AG04449 (cell line): Measurements from ENCODE around the gene WNT2B.

Source experiments
- CTCF ChIA-PET: fragments of 350-600 bp; formaldehyde crosslinking; extraction: SDS; loops from one replicate; lab custom pipeline; 2021; ENCODE audit warnings: antibody characterized with exemption; lab: Yijun Ruan, JAX
- POLR2A ChIA-PET: fragments of 400-600, 350-600 bp; formaldehyde crosslinking; extraction: SDS; loops from one replicate; lab custom pipeline; 2020; ENCODE audit warnings: antibody characterized with exemption, inconsistent platforms; lab: Yijun Ruan, JAX
- DNase-seq: peaks from one replicate; pipeline ENCODE4 v3.0.0-alpha.2; 2010; ENCODE audit warnings: low read depth, low spot score
- H3K4me3 ChIP-seq: 2 replicates; pipeline ENCODE4 v1.5.1; 2011; ENCODE audit warnings: low read depth, mild to moderate bottlenecking, control low read depth, low read length
- CTCF ChIP-seq: IDR thresholded peaks from one replicate; pipeline ENCODE4 v1.5.1; 2011; ENCODE audit warnings: mild to moderate bottlenecking, moderate library complexity, low read length, control low read depth, inconsistent platforms; ENCODE audit not compliant: insufficient read depth; ENCODE audit errors: missing control alignments

Gene WNT2B

GRCh38 chr1:112508278-112509004, at the start of gene WNT2B:
TSS of gene WNT2B (plus strand) at chr1:112508965. CDS start at chr1:112509263, 298 bp downstream.
- ChIA-PET CTCF (interaction anchor here (1.0 to 1.3 kb wide), 3 partner anchors 14 to 117 kb away, joined by 3 to 8 read pairs (median 5); no protein-coding TSS in a partner anchor), POLR2A (interaction anchor here (0.7 kb wide), 1 partner anchor 19 kb away, joined by 4 read pairs; no protein-coding TSS in a partner anchor)
- peak; percentile 3 for TF ChIP-seq CTCF
- DNase-seq = no peak
- peak within 1 kb of the TSS; percentile 67 for H3K4me3 ChIP-seq

GRCh38 chr1:112460615-112461014, 48.1 kb upstream of the WNT2B start:
- POLR2A ChIA-PET = no interaction called here
- DNase-seq = no peak
- no peak for TF ChIP-seq CTCF
- H3K4me3 ChIP-seq = no peak overlapping the region
- CTCF ChIA-PET = interaction anchor here (2.6 to 15.3 kb wide), 2 partner anchors 11 to 68 kb away, joined by 10 to 250 read pairs; partner anchors contain the start of gene CTTNBP2NL

GRCh38 chr1:112461200-112461871, 47.4 kb upstream of the WNT2B start:
- CTCF ChIA-PET = interaction anchor here (0.8 to 15.3 kb wide), 5 partner anchors 10 to 153 kb away, joined by 3 to 250 read pairs (median 3); partner anchors contain the start of gene CTTNBP2NL
- DNase-seq = no peak
- POLR2A ChIA-PET = no interaction called here
- no peak overlapping the region for H3K4me3 ChIP-seq
- no peak for TF ChIP-seq CTCF

GRCh38 chr1:112462953-112463279, 45.8 kb upstream of the WNT2B start:
- H3K4me3 ChIP-seq = no peak overlapping the region
- CTCF ChIA-PET = interaction anchor here (1.0 to 15.3 kb wide), 5 partner anchors 9 to 151 kb away, joined by 3 to 250 read pairs (median 6); partner anchors contain the start of gene CTTNBP2NL

GRCh38 chr1:112464501-112464900, 44.3 kb upstream of the WNT2B start:
- CTCF ChIA-PET = interaction anchor here (0.8 to 15.3 kb wide), 6 partner anchors 11 to 150 kb away, joined by 3 to 250 read pairs (median 4); partner anchors contain the start of gene CTTNBP2NL
- POLR2A ChIA-PET = interaction anchor here (1.0 kb wide), 1 partner anchor 68 kb away, joined by 3 read pairs; the partner anchor contains the start of gene CTTNBP2NL
- no peak for TF ChIP-seq CTCF
- H3K4me3 ChIP-seq = no peak overlapping the region
- no peak for DNase-seq

More at GRCh38 chr1:112462953-112463279, 45.8 kb upstream of the WNT2B start:
- no peak for DNase-seq
- POLR2A ChIA-PET = no interaction called here
- TF ChIP-seq CTCF = no peak

- TF ChIP-seq CTCF = no peak
- POLR2A ChIA-PET = interaction anchor here (0.9 to 2.1 kb wide), 4 partner anchors 69 to 240 kb away, joined by 3 to 9 read pairs (median 4); partner anchors contain the start of gene CTTNBP2NL
- H3K4me3 ChIP-seq = no peak overlapping the region
Measured at GRCh38 chr1:112465122-112465521, 43.6 kb upstream of the WNT2B start.

More at GRCh38 chr1:112465122-112465521, 43.6 kb upstream of the WNT2B start:
- no peak for DNase-seq
- CTCF ChIA-PET = interaction anchor here (0.6 to 15.3 kb wide), 17 partner anchors 8 to 199 kb away, joined by 3 to 250 read pairs (median 5); partner anchors contain the start of gene CTTNBP2NL
